LNCaP clone FGC (cell line): ENCODE data around the gene ADAMTS7.
"Not testable (repeated sequence)": the region's sequence is repeated elsewhere in the genome, so short reads cannot be mapped to it uniquely, and the experiment has no call there.

Experiments
- DNase-seq: peaks from one replicate; pipeline ENCODE4 v3.0.0-alpha.2; 2011; ENCODE audit warnings: low read depth
- H3K4me3 ChIP-seq: 2 replicates; pipeline ENCODE4 v1.5.1; 2011; ENCODE audit warnings: mild to moderate bottlenecking, low read depth, low read length, control low read depth
- TF ChIP-seq, protein P1 (sequence below): IDR thresholded peaks from 2 replicates; pipeline ENCODE4 v1.5.1; 2012; ENCODE audit warnings: mild to moderate bottlenecking; ENCODE audit not compliant: control insufficient read depth, insufficient read depth; ENCODE audit errors: extremely low read depth

ADAMTS7 gene

GRCh38 chr15:78737187-78737820 is 74.0 kb downstream of the ADAMTS7 start:
- DNase-seq: no peak
- TF ChIP-seq, protein P1, sequence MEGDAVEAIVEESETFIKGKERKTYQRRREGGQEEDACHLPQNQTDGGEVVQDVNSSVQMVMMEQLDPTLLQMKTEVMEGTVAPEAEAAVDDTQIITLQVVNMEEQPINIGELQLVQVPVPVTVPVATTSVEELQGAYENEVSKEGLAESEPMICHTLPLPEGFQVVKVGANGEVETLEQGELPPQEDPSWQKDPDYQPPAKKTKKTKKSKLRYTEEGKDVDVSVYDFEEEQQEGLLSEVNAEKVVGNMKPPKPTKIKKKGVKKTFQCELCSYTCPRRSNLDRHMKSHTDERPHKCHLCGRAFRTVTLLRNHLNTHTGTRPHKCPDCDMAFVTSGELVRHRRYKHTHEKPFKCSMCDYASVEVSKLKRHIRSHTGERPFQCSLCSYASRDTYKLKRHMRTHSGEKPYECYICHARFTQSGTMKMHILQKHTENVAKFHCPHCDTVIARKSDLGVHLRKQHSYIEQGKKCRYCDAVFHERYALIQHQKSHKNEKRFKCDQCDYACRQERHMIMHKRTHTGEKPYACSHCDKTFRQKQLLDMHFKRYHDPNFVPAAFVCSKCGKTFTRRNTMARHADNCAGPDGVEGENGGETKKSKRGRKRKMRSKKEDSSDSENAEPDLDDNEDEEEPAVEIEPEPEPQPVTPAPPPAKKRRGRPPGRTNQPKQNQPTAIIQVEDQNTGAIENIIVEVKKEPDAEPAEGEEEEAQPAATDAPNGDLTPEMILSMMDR: no peak
- H3K4me3 ChIP-seq: no peak overlapping the region

- not testable (repeated sequence) for DNase-seq, H3K4me3 ChIP-seq
Observed at GRCh38 chr15:78736286-78736685, 75.0 kb downstream of the ADAMTS7 start.

DNA sequence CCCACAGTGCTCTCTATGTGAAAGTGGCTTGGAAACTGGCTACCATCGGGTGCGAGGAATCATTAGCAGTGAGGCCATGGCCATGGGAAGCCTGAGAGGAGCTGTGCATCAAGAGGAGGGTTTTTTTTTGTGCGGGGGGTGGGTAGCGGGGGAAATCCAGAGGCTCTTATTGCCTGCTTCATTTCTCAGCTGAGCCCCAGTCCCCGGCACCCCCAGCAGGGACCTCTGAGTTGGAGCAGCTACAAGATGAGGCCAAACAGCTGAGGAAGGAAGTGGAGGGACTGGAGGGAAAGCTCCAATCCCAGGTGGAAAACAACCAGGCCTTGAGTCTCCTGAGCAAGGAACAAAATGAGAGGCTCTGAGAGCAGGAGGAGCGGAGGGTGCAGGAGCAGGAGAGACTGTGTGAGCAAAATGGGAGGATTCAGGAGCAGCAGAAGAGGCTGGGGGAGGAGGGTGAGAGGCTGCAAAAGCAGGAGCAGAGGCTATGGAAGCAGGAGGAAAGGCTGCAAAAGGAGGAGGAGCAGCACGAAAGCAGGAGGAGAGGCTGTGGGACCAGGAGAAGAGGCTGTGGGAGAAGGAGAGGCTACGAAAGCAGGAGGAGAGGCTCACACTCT is 76.7 kb downstream of the ADAMTS7 start:
- TF ChIP-seq, protein P1: no peak
- no peak for DNase-seq
- H3K4me3 ChIP-seq: no peak overlapping the region

DNA sequence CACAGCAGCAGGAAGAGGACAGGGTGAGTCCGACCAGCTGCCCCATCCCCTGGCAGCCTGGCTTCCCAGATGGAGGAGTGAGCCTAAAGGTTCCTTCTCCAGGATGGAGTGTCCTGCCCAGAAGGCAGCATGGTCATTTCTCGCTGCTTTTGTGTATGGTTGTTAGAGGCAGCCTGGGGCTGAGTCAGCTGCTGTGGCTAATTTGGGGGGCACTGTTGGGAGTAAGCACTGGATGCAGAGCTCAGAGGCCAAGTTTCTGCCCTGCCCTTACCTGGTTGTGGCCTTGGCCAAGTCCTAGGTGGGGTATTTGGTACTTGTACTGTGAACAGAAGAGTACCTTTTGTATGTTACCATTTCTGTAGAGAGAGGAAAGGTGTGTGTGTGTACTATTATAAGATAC is 78.6 kb downstream of the ADAMTS7 start:
- H3K4me3 ChIP-seq: no peak overlapping the region
- DNase-seq: no peak

DNA sequence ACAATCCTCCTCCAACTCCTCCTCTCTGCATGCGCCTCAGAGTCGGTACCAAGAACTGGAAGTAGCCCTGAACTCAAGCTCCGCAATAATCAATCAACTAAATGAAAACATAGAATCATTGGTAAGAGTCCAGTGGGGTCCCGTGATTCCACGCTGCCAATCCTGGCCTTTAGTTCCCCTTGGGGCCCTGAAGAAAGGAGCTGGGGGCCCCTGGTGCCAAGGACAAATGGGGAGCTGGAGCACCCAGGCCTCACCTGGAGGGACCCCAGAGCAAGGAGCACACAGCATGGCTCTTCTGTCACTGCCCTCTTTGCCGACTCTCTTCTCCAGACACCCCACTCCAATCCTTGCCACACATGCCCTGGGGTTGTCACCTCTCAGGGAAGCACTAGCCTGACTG is 80.3 kb downstream of the ADAMTS7 start:
- TF ChIP-seq, protein P1: no peak
- no peak overlapping the region for H3K4me3 ChIP-seq
- DNase-seq: no peak

More for the DNA sequence above, 78.6 kb downstream of the ADAMTS7 start:
- TF ChIP-seq, protein P1: no peak

DNA sequence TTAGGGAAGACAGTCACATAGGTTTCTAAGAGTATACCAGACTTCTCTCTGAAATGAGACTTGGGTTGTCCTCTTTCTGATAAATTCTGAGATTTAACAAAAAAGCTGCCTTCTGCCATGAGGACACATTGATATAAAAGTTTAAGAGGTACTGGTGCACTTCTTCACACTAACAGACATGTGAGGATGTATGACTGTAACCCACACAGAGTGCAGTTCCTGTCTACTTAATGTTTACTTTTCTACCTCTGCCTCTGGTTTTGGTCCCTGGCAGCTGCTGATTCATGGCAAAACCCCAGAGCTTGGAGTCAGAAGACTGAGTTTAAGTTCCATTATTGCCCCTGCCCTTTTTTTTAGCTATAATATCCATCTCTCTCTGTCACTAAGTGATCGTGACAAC is 82.8 kb downstream of the ADAMTS7 start:
- H3K4me3 ChIP-seq, DNase-seq: not testable (repeated sequence)

GRCh38 chr15:78727561-78727960 is 83.7 kb downstream of the ADAMTS7 start:
- no peak for DNase-seq
- no peak overlapping the region for H3K4me3 ChIP-seq
- TF ChIP-seq, protein P1: no peak

DNA sequence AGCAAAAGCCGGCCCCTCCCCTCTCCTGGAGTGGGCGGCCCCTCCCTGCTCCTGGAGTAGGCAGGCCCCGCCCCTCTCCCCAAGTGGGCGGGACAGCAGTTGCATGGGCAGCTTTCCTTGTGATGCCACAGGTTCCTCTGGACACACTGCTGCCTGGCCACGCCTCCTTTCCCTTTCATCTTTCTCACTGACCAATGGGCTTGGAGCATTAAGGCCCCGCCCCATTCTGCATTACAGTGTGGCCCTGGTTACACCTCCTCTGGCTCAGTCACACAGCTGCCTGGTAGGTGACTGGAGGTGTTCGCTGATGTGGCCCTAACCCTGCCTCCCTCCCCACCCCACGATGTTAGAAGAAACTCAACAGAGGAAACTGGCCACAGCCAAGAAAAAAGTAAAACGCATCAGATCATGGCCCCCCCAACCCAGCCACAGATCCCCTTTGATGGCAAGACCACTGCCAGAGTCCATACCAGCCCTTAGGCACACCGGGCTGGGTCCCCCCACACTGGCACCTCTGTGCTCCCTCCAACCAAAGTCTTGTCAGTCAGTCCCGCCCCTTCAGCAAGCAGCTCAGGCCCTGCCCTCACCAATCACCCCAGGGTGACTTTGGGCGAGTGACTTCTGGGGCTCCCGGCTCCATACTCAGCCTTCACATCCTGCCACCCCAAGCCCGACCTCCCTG is 84.3 kb downstream of the ADAMTS7 start:
- no peak for DNase-seq
- TF ChIP-seq, protein P1: no peak
- H3K4me3 ChIP-seq: no peak overlapping the region

DNA sequence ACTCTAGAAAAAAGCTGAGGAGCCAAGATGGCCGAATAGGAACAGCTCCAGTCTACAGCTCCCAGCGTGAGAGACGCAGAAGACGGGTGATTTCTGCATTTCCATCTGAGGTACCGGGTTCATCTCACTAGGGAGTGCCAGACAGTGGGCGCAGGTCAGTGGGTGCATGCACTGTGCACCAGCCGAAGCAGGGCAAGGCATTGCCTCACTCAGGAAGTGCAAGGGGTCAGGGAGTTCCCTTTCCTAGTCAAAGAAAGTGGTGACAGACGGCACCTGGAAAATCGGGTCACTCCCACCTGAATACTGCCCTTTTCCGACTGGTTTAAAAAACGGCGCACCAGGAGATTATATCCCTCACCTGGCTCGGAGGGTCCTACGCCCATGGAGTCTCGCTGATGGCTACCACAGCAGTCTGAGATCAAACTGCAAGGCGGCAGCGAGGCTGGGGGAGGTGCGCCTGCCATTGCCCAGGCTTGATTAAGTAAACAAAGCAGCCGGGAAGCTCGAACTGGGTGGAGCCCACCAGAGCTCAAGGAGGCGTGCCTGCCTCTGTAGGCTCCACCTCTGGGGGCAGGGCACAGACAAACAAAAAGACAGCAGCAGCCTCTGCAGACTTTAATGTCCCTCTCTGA is 91.3 kb downstream of the ADAMTS7 start:
- DNase-seq, H3K4me3 ChIP-seq: not testable (repeated sequence)
